Heart left ventricle (tissue), 13 donors: Measurements from ENCODE around the gene PRR35.

Source experiments
- POLR2A ChIP-seq, 2 donors: fragments of 450-650 bp; IDR thresholded peaks; one replicate each; pipeline ENCODE4 v1.6.1; 2017; ENCODE audit warnings: antibody characterized with exemption in 2 of 2, mild to moderate bottlenecking in 2 of 2, moderate library complexity in 2 of 2
- TF ChIP-seq, protein P1 (sequence below), 12 donors: fragments of 200-600 bp; sonication (generic) in 4 of 12; IDR thresholded peaks; one replicate each; pipeline versions ENCODE4 v1.5.0 to v1.8.0; 2018 to 2022; ENCODE audit warnings: antibody characterized with exemption in 12 of 12, mild to moderate bottlenecking in 5 of 12
- donor health status: ischemic (EF 13 %, LVEDD 7.1; RV severe dilation, severe dysfunction).
- donor health status: DM: no; HTN: yes; CAD: no.
- donor health status: DM: no; HTN: no; CAD: no.
- donor health status: ischemic (EF 25% LVEDD 6.9; RV normal size, moderate dysfunction).
- donor health status: ischemic (EF 25% LVEDD 5.7; RV mildly dilated, moderate dysfunction).
- donor health status: ischemic (EF 35%, LVEDD 5.7; RV mildly dilated, moderate dysfunction).
- donor health status: nonischemic (EF 11% LVEDD 7.7; RV severe dilation, severe dysfunction).
- donor health status: DM: yes; HTN: yes; CAD: no.
- donor health status: PGD.
- donor health status: ischemic (EF 29% LVEDD 5.4; RV normal size, mild dysfunction).
- donor health status: nonischemic (EF 23%, LVEDD 6.1; RV moderate dilation, normal function).

DNA sequence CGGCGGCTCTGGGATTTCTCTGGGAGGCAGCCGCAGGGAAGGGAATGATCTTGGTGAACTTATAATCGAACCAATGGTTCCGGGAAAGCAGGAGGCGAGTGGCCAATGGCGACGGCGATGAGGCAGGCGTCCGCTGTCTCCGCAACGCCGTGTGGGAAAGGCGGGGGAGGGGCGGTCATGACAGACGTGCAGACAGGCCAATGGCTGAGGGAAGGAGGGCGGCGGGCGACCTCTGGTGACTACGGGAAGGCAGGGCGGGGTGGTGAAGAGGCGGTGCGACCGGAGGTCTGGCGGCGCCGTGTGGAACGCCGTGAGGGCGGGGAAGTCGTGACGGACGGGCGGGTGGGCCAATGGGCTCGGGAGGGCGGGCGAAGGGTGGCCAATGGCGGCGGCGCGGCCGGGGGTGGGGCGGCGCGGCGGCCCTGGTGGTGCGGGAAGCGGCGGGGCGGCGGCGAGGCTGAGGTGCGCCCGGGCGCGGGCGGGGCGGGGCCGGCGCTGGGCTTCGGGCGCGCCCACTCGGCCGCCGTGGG, 29.5 kb downstream of the PRR35 start, which contains the start of gene RAB40C:
- TF ChIP-seq, protein P1, sequence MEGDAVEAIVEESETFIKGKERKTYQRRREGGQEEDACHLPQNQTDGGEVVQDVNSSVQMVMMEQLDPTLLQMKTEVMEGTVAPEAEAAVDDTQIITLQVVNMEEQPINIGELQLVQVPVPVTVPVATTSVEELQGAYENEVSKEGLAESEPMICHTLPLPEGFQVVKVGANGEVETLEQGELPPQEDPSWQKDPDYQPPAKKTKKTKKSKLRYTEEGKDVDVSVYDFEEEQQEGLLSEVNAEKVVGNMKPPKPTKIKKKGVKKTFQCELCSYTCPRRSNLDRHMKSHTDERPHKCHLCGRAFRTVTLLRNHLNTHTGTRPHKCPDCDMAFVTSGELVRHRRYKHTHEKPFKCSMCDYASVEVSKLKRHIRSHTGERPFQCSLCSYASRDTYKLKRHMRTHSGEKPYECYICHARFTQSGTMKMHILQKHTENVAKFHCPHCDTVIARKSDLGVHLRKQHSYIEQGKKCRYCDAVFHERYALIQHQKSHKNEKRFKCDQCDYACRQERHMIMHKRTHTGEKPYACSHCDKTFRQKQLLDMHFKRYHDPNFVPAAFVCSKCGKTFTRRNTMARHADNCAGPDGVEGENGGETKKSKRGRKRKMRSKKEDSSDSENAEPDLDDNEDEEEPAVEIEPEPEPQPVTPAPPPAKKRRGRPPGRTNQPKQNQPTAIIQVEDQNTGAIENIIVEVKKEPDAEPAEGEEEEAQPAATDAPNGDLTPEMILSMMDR (IDR thresholded peaks at IDR 0.05), result peak in 5 of 12 donors; percentile 23 to 44 (median 28)
- TF ChIP-seq POLR2A (IDR thresholded peaks at IDR 0.05), result no peak
